Activated CD8-positive, alpha-beta memory T cell treated with anti-CD3 and anti-CD28 coated beads, Interleukin-2, amount 50 U/mL, for 24 hours (primary cell): ENCODE data around the gene KLF13.

ENCODE experiments used
- DNase-seq: peaks from one replicate; pipeline ENCODE4 v3.0.0-alpha.2; 2020; ENCODE audit errors: extremely low read depth

KLF13 gene

GRCh38 chr15:31300208-31300661 lies 26.4 kb upstream of the KLF13 start:
- DNase-seq, result no peak

- no peak for DNase-seq
Observed at GRCh38 chr15:31300981-31301672, 25.5 kb upstream of the KLF13 start.

DNA sequence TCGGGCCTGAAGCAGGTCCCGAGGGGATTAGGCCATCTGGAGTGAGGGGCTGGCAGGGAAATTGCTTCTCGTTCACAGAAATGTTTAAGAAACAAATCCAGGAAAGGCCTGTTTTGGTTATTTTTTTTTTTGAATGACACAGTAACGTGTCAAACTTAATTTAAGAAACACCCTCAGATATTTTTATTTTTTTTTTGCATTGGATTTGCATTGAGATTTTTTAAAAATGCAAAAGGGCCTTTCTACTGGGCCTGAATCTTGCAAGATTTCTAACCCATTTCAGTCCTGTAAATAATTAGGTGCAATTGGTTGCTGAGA lies 25.0 kb upstream of the KLF13 start:
- DNase-seq, result no peak

GRCh38 chr15:31302029-31302657 lies 24.5 kb upstream of the KLF13 start:
- DNase-seq, result no peak

- no peak for DNase-seq
Observed at GRCh38 chr15:31302778-31303725, 23.6 kb upstream of the KLF13 start.

- no peak for DNase-seq
Observed at GRCh38 chr15:31303726-31304648, 22.6 kb upstream of the KLF13 start.

DNA sequence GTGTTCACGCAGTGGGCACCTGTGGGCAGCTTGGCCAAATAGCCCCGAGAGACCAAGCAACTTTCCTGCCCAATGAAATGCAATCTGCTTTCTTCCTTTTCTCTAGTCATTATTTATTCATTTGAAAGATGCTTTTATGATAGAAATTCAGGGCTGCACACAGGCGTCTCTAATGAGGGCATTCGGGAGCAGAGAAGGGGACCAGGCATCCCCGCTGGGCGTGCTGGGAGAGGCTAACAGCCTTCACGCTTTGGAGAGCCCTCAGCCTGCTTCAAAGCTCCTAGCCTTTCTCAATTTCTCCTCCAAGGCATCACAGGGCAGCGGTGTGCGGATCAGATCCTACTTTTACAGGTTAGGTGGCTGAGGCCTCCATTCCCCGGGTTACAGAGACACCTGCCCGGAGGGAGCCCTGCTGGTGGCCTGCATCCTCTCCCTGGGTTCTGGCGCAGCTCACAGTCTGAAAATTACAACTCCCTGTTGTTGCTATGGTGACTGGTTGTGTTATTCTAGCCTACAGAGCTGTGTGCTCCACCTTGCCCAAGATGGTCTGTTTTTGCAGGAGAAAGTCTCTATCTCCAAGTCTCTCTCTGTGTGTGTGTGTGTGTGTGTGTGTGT lies 21.8 kb upstream of the KLF13 start:
- no peak for DNase-seq

DNA sequence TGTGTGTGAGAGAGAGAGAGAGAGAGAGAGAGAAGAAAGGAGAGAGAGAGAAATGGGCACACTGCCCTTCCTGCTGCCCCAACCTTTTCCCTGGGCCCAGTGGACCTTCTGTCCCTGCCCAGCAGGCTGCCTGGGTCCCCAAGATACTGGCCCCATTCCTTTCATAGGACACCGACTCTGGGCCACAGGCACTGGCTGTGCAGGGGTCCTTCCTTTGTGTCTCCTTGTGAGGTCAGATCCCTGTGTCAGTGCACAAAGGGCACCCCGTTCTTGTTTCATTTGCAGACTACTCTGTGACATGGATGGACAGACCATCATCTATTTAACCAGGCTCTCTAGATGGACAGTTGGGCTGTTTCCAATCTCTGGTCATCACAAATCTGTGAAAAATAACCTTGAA lies 21.3 kb upstream of the KLF13 start:
- no peak for DNase-seq

DNA sequence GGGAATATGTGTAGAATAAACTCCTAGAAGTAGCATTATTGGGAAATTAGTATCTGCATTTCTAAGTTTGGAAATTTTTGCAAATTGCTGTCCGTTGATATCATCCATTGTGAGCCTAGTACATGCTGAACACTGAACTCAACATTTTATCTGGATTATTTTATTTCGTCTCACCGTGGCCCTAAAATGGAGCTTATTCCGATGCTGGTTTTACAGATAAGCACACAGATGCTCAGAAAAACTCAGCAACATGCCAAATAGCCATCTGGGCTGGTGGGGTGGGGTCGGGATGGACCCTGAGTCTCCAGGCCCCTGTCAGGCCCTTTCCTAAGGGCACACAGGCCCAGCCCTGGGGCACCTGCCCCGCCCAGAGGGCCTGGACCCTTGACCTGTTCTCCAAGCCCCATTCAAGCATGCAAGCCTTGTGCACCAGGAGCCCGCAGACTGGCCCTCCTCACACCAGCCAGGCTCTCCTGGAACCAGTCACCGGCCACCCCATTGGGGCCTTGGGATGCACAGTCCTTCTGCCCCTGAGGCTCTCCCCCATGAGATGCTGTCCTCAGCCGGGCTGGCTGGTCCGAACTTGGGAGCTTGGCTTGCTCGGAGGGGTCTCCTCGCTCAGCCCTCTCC lies 20.7 kb upstream of the KLF13 start:
- DNase-seq, result no peak

- no peak for DNase-seq
Observed at GRCh38 chr15:31306426-31307269, 20.0 kb upstream of the KLF13 start.

DNA sequence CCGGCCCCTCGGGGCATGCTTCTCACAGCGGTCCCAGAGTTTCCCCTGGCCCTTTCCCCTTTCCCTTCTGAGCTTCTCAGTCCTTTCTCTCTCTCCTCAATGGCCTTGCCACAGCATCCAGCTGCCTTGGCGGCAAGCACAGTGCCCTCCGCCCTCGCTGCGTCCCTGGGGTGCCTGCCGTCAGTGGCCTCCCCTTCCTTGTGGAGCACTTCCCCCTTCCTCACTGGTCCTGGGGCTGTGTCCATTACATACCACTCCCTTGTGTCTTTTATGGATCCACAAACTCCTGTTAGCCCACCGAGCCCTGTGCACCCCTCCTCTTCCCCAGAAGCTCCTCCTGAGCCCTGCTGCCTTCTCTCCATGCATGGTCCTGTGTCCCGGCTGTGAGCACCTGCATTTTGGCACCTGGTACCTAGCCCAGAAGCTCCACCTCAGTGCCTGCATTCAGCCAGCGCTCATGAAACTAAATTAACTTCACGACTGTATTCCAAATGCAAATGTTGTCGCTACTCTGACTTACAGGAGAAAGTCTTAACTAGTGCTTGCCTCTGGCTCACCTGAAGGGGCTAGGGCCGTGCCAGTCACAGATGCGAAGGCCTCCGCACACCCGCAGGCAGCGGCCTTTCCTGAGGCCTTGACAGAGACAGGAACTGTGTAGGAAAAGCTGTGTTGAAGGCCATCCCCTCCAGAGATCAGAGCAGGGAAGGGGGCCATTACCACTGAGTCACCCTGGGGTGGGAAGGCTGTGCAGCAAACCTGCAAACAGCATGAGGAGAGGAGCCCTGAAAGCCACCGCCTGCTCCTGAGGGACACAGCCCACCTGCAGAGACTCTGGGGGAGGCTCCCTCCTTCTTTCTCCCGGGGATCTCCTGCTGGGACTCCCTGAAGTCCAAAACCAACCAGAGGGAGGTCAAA lies 19.1 kb upstream of the KLF13 start:
- no peak for DNase-seq

DNA sequence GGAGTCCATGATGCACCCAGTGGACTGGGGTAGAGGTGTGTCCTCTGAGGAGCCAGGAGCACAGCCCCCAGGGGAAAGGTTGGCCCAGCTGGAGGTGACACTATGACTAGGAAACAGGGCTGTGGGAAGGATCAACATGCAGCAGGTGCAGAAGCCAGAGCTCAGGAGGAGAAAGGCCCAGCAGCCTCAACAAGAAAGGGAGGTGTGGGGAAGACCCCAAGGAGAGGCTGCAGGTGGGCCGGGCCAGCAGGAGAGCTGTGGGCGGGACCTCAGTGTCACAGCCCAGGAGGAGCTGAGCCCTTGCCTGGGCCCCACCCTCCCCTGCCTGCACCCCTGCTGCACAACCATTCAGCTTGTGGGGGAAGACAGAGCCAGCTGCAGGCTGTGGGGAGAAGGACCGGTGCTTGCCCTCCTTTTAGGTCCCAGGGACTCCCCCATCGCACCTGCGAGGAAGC lies 18.4 kb upstream of the KLF13 start:
- no peak for DNase-seq

DNA sequence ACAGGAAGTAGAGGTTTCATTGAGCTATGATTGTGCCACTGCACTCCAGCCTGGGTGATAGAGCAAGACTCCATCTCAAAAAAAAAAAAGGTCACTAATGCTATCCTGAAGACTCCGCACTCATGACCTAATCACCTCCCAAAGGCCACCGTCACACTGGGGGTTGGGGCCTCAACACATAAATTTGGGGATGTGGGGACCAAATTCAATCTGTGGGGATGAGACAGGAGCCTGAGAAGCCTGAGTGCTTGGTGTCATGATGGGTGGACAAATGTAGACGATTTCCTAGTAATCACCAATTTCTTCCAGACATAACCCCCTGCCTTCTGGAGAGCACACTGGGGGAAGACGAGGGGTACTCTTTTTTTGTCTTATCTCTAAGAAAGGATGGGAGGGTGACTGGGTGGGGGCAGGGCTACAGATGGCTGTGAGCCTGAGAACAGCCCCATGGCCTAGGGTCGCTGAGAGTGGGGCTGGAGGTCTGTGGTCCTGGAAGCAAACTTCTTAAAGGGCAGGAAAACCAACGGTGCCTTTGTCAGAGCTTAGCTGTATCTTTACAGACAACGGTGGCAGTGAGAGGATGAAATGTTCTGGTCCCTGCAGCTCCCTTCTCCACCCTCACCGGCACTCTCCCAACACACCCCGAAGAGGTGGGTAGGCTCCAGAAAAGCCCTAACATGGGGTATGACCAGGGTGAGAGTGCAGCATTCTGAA lies 16.6 kb upstream of the KLF13 start:
- DNase-seq, result no peak

GRCh38 chr15:31311735-31312619 lies 14.7 kb upstream of the KLF13 start:
- no peak for DNase-seq

DNA sequence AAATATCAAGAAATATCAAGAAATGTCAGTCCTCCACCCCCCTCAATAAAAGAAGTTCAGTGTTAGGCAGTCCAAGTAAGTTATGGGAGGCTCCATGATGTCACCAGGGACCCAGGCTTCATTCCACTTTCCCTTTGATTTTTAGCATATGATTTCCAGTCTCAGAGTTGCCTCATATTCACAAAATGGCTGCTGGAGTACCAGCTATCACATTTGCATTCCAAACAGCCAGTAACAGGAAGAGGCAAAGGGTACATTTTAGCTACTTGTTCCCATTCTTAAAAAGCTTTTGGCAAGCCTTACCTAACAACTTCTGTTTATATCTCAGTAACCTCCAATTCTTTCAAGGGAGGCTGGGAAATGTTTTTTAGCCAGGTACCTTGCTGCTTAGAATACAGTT lies 13.4 kb upstream of the KLF13 start:
- DNase-seq, result no peak

DNA sequence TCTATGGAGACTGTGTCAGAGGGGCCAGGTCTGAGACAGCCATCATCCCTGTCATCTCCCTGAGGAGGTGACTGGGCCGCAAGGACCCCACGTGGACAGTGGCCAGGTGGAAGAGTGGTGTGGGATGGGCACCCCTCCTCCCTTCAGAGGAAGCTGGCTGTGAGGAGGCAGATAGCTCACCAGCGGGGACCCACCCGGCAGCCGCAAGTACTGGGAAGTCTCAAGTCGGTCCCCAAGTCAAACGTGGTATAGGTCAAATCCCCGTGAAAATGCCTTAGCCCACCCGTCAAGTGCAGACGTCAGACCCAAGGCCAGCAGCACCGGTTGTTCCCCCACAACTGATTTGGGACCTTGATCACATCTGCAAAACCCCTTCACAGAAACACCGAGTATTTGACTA lies 12.3 kb upstream of the KLF13 start:
- DNase-seq, result no peak
